ENCODE results near the gene COPS3.

Gene COPS3

GRCh38 chr17:17241656-17242055 lies 39.4 kb downstream of the COPS3 start:
- no peak for DNase-seq (ENCODE audit: low read depth in 2 of 2)

DNA sequence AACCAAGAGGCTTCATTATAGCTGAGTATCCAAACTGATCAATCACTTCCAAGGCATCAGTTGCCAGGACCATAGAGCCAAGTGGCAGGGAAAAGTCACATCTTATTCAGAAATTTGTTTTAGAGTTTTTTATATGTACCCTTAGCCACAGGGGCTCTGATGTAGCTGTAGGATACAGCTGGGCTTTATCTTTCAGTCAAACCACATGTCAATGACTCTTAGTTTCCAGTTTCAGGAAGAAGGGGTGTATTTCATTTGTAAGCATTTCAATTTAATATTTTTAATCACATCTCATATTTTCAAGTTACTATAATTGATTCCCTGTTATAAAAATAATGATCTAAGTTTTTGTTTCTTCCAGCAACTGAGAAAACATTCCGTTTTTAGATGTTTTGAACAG lies 41.2 kb downstream of the COPS3 start:
- DNase-seq (ENCODE audit: low read depth in 2 of 2) = no peak

GRCh38 chr17:17237026-17237799 lies 43.8 kb downstream of the COPS3 start, which contains the start of gene FLCN:
FLCN (minus strand) TSS chr17:17237168; CDS start chr17:17228137, 9,031 bp downstream.
- DNase-seq (ENCODE audit: low read depth in 2 of 2) = peak; percentile 79 to 85

DNA sequence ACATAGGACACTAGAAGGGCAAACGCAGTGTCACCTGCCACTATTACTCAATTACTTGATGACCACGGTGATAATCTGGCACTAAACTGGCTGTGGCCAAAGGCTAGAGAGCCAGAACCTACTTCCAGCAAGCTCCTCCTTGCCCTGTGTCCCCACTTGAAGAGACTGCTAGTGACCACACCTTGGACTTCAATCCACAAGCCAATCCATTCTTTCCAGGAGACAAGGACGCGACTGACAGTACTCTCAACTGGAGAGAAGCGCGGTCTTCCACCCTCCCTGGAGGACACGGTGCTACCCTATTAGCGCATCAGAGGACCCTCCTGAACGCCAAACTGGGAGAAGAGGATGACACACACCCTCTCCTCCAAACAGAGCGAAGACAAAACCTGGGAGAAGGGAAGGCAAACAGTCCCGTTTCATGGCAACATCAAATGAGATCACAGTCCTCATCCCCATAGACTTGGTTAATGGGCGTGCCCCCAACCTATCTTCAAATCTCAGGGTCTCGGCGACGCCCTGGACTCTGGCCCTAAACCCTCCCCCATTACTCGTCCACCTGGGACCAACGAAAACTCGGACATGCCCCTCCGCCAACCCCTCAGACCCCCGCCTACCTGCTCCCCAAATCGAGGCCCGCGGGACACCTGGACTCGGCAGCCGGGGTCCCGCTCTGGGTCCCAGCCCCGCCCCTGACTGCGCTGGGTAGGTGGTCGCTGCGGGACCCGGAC lies 44.6 kb downstream of the COPS3 start:
- no peak for DNase-seq (ENCODE audit: low read depth in 2 of 2)

GRCh38 chr17:17235212-17236174 lies 45.6 kb downstream of the COPS3 start:
- no peak for DNase-seq (ENCODE audit: low read depth in 2 of 2)

DNA sequence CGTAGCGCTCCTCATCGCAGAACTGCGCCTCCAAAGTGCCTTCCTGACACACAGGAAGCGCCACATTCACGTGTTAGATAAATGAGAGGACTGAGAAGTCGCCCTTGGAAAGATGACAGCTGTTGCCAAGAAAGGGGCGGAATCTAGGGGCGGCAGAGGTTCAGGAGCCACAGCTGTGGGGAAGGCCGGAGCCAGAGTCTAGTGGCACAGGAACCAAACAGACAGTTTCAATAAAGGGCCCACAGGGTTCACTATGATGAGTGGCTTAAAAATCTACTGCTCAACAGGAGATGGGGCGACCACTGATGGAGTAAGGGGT lies 48.8 kb downstream of the COPS3 start:
- no peak for DNase-seq (ENCODE audit: low read depth in 2 of 2)

DNA sequence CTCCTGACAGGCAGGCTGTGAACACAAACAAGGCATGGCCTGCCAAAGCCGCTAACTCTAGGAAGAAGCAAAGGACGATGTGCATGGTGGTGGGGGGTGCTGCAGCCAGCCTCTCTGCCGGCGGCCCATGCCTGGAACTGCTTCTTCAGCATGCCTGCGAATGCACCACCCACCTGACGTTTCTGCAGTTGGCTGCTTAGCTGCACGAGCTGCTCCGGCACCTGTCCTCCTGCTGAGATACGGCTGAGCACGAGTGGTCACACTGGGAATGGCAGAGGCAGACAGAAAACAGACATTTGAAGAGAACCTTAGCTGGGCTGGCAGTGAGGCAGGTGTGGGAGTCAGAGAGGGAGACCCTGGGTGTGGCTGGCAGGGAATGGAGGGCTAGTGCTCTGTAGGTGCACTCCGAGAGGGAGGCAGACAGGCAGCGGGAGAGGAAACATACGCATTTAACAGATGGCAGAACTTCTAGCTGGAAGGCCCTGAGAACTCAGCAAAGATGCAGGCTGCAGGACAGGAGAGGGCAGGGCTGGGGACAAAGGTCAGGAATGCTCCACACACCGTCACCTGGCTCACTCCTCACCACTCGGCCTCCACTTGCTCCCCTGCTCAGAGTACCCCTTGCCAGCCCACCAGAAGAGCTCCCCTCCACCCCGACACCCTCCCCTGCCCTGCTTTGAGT lies 49.3 kb downstream of the COPS3 start:
- no peak for DNase-seq (ENCODE audit: low read depth in 2 of 2)

- DNase-seq (ENCODE audit: low read depth in 2 of 2) = no peak
These were observed 51.3 kb downstream of the COPS3 start for GRCh38 chr17:17229416-17230384.

GRCh38 chr17:17228521-17229279 lies 52.3 kb downstream of the COPS3 start:
- no peak for DNase-seq (ENCODE audit: low read depth in 2 of 2)

- no peak for DNase-seq (ENCODE audit: low read depth in 2 of 2)
These were observed 53.2 kb downstream of the COPS3 start for GRCh38 chr17:17227608-17228520.

- DNase-seq (ENCODE audit: low read depth in 2 of 2) = no peak
These were observed 54.4 kb downstream of the COPS3 start for GRCh38 chr17:17226451-17227265.

DNA sequence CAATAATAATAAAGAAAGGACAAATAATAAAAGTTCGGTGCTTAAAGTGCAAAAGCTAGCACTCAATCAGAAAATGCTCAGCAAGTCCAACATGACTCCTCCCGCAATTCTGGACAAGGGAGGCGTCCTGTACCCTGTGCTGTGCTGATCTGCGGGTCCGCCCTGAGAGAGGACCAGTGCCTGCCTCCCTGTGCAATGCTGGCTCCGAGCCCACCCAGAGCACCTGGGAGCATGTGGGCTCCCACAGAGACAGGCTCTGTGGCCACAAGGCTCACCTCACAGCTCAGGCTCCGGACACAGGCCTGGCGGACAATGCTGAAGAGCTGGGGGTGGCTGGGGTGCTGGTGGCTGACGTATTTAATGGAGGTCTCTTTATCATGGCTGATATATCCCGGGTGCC lies 55.1 kb downstream of the COPS3 start:
- DNase-seq (ENCODE audit: low read depth in 2 of 2) = no peak

- no peak for DNase-seq (ENCODE audit: low read depth in 2 of 2)
These were observed 56.9 kb downstream of the COPS3 start for GRCh38 chr17:17224137-17224536.

DNA sequence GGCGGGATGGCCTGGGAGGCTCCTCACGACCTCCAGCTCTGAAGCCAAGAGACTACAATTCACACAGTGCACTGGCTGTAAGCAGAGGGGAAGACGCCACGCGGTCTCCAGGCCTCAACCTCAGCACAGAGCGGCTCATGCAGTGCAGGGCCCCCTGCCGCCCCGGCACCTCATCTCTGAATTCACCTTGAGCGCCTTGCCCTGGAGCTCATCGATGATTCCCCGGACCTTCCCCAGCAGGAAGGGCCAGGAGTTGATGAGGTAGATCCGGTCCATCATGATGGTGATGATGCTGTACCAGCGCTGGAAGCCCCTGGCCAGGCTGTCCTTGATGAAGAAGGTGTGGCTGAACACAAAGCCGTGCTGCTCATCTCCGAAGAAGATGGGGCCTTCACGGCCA lies 57.3 kb downstream of the COPS3 start:
- no peak for DNase-seq (ENCODE audit: low read depth in 2 of 2)

DNA sequence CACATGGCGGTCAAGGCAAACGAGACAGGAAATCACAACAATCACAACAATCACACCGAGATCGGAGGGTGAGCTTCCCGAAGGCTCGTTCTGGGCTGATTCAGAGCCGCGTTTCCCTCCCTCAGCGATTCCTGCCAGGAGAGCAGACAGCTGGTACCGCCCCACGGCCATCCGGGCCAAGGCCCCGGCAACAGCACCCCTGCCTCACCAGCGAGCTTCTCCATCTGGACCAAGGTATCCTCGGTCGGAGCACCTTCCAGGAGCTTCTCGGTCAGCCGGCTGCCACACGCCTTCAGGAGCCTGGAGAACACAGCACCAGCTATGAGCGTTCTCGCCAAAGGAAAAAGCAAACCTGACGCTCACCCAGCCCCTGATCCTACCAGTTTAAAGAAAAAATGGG lies 59.7 kb downstream of the COPS3 start:
- DNase-seq (ENCODE audit: low read depth in 2 of 2) = no peak

GRCh38 chr17:17220529-17220928 lies 60.5 kb downstream of the COPS3 start:
- no peak for DNase-seq (ENCODE audit: low read depth in 2 of 2)

DNA sequence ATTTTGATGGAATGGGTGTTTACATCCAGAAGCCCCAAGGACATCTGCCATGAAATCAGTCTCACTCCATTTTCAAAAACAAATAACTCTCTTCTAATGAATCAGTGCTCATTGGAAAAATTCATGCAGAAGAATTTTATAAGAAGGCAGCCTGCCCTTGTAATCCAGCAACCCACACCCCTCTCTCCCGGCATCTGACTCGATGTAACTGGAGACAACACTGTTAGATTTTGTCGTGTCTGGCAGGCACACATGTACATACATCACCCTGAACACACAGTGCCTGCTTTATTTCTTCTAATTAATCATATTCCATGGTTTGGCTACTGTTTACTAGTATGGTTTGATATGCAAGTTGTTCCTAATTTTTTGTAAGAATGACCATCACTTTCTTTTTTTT lies 63.1 kb downstream of the COPS3 start:
- no peak for DNase-seq (ENCODE audit: low read depth in 2 of 2)

DNA sequence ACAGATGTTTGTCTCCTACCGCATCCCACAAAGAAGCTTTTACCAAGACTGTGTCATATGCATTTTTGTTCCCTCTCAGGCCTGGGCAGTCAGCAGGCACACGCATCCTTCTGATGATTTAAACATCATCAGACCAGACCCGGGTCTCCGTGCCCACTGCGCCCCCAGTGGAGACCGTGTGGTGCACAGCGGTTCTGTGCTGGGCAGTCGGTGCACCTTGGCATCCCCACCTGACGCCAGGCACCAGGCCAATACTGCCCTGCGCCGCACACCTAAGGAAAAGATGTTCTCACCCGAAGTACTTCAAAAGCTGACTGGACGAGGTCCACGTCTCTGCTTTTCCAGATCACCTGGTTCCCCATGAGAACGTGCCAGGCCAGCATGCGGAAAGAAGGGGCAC lies 64.3 kb downstream of the COPS3 start:
- DNase-seq (ENCODE audit: low read depth in 2 of 2) = no peak
